ENCODE results near the gene ARL3.
"Not testable (repeated sequence)": the region's sequence is repeated elsewhere in the genome, so short reads cannot be mapped to it uniquely, and the experiment has no call there.

ARL3 gene

GRCh38 chr10:102738692-102739121 lies 24.5 kb upstream of the ARL3 start:
- DNase-seq (ENCODE audit: low read depth) = no peak

DNA sequence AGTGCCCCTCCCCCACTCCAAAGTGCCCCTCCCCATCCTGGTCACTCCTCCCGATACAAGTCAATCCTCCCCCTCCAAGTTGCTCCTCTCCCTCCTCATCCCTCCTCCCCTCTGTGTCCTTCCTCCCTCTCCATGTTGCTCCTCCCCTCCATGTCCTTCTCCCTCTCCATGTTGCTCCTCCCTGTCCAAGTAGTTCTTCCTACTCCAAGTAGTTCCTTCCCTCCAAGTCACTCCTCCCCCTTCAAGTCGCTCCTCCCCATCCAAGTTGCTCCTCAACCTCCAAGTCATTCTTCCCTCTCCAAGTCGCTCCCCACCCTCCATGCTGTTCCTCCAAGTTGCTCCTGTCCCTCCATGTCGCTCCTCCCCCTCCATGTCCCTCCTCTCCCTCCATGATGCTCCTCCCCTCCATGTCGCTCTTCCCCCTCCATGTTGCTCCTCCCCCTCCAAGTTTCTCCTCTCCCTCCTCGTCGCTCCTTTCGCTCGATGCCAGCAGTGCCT lies 20.9 kb upstream of the ARL3 start:
- no peak for DNase-seq (ENCODE audit: low read depth)

DNA sequence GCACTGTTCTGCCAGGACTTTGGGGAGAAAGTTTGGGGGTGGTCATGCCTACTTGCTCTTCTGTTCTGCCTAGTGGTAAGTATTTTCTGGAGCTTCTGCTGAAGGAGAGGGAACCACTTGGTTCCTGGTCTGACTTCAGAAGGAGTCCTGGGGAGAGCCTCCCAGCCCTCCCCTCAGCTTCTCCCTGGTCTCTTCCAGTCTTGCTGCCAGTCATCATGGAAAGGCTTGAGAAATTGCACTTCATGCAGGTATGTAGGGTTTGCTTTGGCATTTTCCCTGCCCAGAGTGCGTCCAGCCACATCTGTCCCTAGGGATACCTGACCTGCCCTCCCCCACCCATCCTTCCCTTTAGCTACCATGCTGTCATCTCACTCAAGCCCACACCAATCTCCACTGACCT lies 18.5 kb upstream of the ARL3 start:
- no peak for DNase-seq (ENCODE audit: low read depth)

DNA sequence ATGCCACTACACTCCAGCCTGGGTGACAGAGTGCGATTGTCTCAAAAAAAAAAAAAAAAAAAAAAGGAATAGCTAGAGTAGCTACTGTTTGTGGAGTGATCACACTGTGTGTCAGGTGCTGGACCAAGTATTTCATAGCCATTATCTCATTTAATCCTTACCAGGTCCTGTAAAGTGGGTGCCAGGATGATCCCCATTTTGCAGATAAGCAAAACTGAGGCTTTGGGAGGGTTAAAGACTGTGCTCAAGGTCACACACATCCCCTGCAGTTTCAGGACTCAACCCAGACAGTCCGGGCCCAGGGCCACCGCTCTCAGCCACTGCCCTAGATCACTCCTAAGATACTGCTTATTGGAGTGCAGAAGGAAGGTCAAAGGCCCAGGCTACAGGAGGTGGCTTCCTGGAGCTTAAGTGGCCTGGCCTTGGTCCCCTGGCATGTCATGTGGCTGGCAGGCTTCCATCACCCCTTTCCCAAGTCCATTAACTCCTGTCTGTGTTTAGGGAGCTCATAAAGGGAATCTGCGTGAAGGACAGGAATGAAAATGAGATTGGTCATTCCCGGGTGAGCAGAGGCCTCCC lies 17.1 kb upstream of the ARL3 start:
- no peak for DNase-seq (ENCODE audit: low read depth)

- peak; percentile 25 for DNase-seq (ENCODE audit: low read depth)
Measured at GRCh38 chr10:102729029-102730026, 15.1 kb upstream of the ARL3 start.

DNA sequence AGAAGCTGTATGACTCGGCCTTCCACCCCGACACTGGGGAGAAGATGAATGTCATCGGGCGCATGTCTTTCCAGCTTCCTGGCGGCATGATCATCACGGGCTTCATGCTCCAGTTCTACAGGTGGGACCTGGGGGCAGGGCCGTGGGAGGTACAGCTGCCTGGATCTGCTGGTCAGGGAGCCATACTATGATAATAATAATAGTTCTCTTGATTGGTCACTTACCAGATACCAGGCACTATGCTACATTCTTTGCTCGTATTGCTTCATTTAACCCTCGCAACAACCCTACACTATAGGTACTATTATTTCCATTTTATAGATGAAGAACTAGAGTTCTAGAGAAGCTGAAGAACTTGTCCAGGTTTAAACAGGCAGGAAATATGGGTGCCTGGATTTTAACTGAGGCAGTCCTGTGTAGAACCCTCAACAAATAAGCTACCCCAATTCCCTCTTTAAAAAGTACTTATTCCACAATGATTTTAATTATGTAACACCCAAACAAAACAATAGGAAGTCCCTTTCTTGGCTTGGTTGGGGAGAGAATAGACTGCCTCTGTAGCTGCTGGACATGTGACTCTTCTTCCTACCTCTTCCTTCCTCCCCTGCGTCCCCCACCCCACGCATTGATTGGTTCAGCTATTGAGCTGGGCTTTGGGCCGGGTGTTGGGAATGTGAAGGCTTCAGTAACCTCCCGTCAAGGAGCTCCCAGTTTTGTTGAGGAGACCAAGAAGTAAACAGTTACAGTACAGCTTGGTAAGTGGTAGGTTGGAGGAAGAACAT lies 13.0 kb upstream of the ARL3 start:
- DNase-seq (ENCODE audit: low read depth) = no peak

DNA sequence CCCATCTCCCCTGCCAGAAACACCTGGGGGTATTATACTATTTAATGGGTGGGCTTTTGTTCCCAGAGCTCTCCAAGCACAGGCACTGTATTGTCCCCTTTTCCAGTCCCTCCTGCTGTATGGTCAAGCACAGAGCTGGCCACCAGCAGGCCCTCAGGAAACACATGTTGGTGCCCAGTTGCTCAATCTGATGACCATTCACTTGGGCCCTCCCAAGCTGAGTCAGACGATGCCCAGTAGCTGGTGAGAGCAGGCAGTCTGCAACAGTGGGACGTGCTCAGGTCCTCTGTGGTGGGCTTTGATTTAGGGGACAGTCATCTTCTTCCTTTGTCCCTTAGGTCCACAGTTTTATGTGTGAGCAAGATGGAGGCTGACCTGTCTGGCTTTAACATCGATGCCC lies 12.1 kb upstream of the ARL3 start:
- no peak for DNase-seq (ENCODE audit: low read depth)

GRCh38 chr10:102723989-102724388 lies 9.8 kb upstream of the ARL3 start:
- no peak for DNase-seq (ENCODE audit: low read depth)

- DNase-seq (ENCODE audit: low read depth) = no peak
Measured at GRCh38 chr10:102721954-102722353, 7.8 kb upstream of the ARL3 start.

DNA sequence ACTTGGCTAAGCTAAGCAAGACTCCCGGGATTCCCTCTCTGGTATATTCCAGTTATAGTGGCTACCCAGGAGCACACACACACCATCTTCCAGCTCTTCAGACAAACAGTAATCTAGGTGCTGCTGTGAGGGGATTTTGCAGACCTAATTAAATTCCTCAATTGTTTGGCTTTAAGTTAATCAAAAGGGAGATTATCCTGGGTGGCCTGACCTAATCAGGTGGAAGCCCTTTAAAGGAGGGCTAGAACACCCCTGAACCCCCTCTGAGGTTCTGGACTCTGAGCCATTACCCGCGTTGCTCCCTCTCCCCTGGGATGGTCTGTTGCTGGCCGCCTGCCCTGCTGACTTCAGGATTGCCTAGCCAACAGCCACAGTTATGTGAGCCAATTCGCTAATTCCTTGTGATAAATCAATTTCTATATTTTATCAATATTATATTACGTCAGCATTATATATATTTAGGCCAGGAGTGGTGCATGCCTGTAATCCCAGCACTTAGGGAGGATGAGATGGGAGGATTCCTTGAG lies 6.6 kb upstream of the ARL3 start:
- no peak for DNase-seq (ENCODE audit: low read depth)

GRCh38 chr10:102720337-102720736 lies 6.1 kb upstream of the ARL3 start:
- DNase-seq (ENCODE audit: low read depth) = no peak

- no peak for DNase-seq (ENCODE audit: low read depth)
Measured at GRCh38 chr10:102718220-102718619, 4.0 kb upstream of the ARL3 start.

GRCh38 chr10:102716900-102717565 lies 2.8 kb upstream of the ARL3 start:
- not testable (repeated sequence) for DNase-seq (ENCODE audit: low read depth)

DNA sequence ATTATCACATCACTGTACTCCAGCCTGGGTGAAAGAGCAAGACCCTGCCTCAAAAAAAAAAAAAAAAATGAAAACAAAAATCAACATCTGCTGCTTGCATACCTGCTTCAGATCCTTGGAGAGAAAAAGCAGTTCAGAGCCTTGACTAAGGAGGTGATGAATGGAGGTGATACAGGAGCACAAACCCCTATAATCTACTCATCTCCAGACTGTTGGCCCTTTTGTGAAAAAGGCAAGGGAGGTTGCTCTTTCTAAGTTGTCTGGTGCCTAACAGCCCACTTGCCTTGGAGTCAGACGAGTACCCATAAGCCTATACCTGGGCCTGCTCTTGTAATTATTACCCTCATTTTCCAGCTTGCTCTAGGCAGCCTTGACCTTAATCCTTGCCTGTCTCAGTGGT lies 1.7 kb upstream of the ARL3 start:
- no peak for DNase-seq (ENCODE audit: low read depth)

DNA sequence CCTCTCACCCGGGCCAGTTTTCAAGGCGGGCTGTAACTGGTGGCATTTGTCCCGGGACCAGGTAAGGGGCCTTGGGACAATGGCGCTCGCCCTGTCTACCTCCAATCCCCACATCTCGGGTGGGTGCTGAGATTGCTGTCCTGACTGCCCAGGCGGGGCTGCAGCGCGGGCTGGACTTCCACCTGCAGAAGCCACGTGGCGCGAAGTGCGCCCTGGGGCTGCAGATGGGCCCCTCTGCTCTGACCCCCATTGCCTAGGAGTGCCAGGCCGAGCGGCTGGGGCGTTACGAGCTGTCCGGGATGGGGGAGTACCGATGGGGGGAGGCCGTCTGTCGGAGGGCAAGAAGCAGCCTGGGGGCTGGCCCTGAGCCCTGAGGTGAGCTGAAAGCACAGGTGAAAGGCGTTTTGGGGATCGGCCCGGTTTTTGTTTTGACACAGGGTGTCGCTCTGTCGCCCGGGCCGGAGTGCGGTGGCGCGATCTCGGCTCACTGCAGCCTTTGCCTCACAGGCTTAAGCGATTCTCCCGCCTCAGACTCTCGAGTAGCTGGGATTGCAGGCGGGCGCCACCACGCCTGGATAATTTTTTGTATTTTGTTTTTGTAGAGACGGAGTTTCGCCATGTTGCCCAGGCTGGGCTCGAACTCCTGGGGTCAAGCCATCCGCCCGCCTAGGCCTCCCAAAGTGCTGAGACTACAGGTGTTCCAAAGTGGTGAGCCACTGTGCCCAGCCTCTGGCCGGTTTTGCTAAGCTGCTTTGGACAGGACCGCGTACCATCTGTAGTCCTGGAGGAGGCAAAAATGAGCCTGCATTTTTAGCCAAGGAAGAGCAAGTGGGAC lies 641 bp upstream of the ARL3 start, which contains the start of gene SFXN2:
Gene SFXN2, plus strand, starts transcription at position 16 of the 835 bp plus-strand sequence. CDS start 12,001 bp downstream, outside the sequence.
- peak; percentile 14 for DNase-seq (ENCODE audit: low read depth)

DNA sequence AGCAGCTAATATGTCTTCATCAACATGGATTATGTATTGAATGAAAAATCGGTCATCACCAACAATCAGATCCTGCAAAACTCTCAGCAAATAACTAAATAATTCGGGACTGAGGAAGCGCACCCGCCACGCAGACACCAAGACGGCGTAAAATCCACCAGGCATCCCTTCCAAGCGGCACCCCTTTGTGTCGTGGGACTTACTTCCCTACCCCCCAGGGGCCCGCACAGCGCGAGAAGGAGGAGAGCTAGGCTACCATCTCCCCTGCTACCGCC lies 721 bp downstream of the ARL3 start:
- DNase-seq (ENCODE audit: low read depth) = peak; percentile 31

DNA sequence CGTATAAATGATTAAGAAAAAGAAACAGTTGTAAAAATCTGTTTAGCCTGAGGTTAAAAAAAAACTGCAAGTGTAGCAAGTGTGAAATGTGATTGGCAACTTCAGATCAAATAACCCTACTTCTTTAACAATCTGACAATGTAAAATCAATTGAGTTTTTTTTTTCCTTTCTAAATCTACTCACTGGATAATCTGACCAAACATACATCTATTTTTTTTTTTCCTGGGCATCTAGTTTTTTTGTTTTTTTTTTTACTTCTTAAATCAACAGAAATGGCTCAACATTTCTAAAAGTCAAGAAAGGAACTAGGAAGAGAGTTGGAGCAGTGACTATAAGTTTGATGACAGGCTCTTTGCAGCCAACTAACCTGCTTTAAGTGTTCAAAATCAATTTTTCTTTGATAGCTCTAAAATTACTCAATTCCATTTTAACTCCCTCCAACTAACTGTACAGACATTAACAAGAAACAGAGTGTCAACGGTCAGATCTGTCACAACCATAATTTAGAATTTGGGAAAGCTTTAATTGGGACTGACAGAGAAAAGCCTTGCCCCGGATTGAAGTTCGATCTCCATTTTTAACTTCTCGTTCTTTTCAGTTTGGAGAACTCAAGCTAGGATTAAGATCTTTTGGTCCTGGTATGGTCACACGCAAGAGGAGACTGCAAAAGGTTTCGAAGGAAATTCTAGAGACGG lies 1.2 kb downstream of the ARL3 start:
- no peak for DNase-seq (ENCODE audit: low read depth)

GRCh38 chr10:102712089-102712488 lies 2.1 kb downstream of the ARL3 start:
- no peak for DNase-seq (ENCODE audit: low read depth)

DNA sequence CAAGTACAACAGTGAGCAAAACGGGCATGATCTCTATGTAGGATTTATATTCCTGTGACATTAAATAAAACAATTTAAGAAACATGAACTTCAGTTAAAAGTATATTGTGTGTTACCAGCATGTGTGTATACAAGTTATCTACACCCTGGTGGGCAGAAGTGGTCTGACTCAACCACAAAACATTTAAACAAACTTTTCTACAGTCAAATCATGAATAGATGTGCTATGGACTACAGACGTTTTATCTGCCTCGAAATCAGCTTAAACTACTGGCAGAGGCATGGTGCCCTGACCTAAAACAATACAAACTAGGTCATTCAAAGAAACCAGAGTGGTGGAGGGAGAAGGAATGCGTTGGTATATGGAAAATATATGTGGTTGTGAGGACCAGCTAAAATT lies 3.6 kb downstream of the ARL3 start:
- no peak for DNase-seq (ENCODE audit: low read depth)

- DNase-seq (ENCODE audit: low read depth) = no peak
Measured at GRCh38 chr10:102705531-102705930, 8.7 kb downstream of the ARL3 start.
